ENCODE measurements around the gene INTS2.
"Not testable (repeated sequence)": the region's sequence is repeated elsewhere in the genome, so short reads cannot be mapped to it uniquely, and the experiment has no call there.

The INTS2 gene

GRCh38 chr17:61821655-61822054 lies 106.1 kb downstream of the INTS2 start:
- DNase-seq, result no peak

GRCh38 chr17:61819265-61819664 lies 108.5 kb downstream of the INTS2 start:
- not testable (repeated sequence) for DNase-seq

- DNase-seq, result no peak
Measured at GRCh38 chr17:61818225-61818624, 109.6 kb downstream of the INTS2 start.

- no peak for DNase-seq
Measured at GRCh38 chr17:61817452-61817851, 110.3 kb downstream of the INTS2 start.

GRCh38 chr17:61816538-61816937 lies 111.2 kb downstream of the INTS2 start:
- no peak for DNase-seq

- DNase-seq, result no peak
Measured at GRCh38 chr17:61815863-61816503, 111.8 kb downstream of the INTS2 start.
